Suprapubic skin (tissue), 4 donors: ENCODE measurements around the gene DSTN.

ENCODE experiments used
- CTCF ChIP-seq, 2 donors: fragments of 200-600 bp in 1 of 2; fragments of 450-650 bp in 1 of 2; sonication (generic) in 1 of 2; IDR thresholded peaks; one replicate each; pipeline ENCODE4 v1.5.1; 2016 to 2019; ENCODE audit warnings: antibody characterized with exemption in 2 of 2, mild to moderate bottlenecking in 1 of 2, moderate library complexity in 1 of 2
- EP300 ChIP-seq: sonication (generic); formaldehyde crosslinking; IDR thresholded peaks from one replicate; pipeline ENCODE4 v1.6.1; 2017; ENCODE audit warnings: antibody characterized with exemption
- POLR2A ChIP-seq, 2 donors: fragments of 450-650 bp; IDR thresholded peaks; one replicate each; pipeline ENCODE4 v1.6.1; 2017; ENCODE audit warnings: antibody characterized with exemption in 2 of 2, mild to moderate bottlenecking in 2 of 2, moderate library complexity in 2 of 2
- POLR2AphosphoS5 ChIP-seq, 3 donors: sonication (generic); formaldehyde crosslinking; IDR thresholded peaks; one replicate each; pipeline ENCODE4 v1.6.1; 2017; ENCODE audit warnings: antibody characterized with exemption in 3 of 3

- TF ChIP-seq POLR2A (IDR thresholded peaks at IDR 0.05) (no peak), CTCF (IDR thresholded peaks at IDR 0.05) (no peak), POLR2AphosphoS5 (IDR thresholded peaks at IDR 0.05) (no peak), EP300 (no peak)
Observed at GRCh38 chr20:17568045-17568788, 1.7 kb upstream of the DSTN start.
